IPS DF 19.7 (cell line): ENCODE results near the gene STX4.

Experiments used
- DNase-seq: peaks from one replicate; pipeline ENCODE4 v3.0.0-alpha.2; 2013; ENCODE audit warnings: low read depth, low spot score

STX4 gene

GRCh38 chr16:31064882-31065461 is 31.6 kb downstream of the STX4 start:
- no peak for DNase-seq

- no peak for DNase-seq
Observed at GRCh38 chr16:31067342-31067741, 34.0 kb downstream of the STX4 start.

- DNase-seq: no peak
Observed at GRCh38 chr16:31071861-31072260, 38.5 kb downstream of the STX4 start.

GRCh38 chr16:31072540-31073141 is 39.3 kb downstream of the STX4 start:
- no peak for DNase-seq

DNA sequence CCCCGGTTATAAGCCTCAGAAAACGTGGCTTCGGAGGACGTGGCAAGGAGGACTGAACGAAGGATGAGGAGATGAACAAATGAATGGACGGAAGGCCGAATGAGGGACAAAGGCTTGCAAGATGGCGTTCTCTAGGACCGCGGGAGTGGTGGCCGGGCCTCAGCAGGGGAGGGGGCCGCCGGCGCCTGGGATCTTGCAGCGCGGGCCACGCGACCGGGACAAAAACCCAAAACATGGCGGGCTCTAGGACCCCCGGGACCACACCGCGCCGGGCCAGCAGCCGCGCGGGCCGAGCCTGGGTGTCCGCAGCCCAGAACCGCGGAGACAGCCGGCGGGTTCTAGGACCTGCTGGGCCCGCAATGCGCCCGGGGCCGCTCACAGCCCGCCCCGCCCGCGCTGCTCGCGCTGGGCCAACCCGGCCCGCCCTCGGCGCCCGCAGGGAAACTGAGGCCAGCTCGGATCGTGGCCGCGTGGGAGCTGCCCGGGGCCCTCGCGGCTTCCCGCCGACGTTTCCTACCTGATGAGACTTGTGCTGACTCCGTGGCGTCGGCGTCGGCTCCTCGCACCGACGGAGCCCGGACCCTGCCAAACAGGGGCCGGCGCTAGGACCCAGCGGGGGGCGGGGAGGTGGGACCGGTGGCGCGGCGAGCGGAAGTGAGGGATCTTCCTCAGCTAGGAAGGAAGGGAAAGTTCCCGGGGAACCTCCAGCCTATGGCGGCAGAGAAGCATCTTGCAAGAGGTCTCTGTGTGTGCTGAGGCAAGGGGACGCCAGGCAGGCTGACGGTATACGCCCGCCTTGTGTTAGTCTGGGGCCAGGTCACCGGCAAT is 40.0 kb downstream of the STX4 start:
- no peak for DNase-seq

- peak; percentile 99 for DNase-seq
Observed at GRCh38 chr16:31073970-31074813, 40.8 kb downstream of the STX4 start, which contains the start of the genes ZNF646 and ZNF668. Gene ZNF646 (plus strand): TSS chr16:31074422. CDS start chr16:31076325, 1,903 bp downstream. Gene ZNF668 (minus strand): TSS chr16:31074240. CDS start chr16:31064459, 9,781 bp downstream.

DNA sequence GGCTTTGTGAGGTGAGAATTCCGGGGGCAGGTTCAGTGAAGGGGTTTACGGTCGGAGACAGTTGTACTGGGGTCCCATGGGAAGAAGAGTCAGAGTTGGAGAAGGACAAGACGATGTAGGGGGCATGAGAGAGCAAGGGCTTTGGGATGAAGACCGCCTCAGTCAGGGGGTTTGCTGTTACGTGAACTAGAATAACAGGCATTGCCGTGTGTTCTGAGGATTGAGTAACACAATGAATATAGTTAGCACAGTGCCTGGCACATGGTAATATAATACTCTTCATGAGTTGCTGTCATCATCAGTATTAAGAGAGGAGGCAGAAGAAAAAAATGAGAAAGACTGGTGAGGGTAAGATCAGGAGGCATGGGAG is 41.4 kb downstream of the STX4 start:
- DNase-seq: no peak

GRCh38 chr16:31076319-31076718 is 43.0 kb downstream of the STX4 start:
- DNase-seq: no peak

DNA sequence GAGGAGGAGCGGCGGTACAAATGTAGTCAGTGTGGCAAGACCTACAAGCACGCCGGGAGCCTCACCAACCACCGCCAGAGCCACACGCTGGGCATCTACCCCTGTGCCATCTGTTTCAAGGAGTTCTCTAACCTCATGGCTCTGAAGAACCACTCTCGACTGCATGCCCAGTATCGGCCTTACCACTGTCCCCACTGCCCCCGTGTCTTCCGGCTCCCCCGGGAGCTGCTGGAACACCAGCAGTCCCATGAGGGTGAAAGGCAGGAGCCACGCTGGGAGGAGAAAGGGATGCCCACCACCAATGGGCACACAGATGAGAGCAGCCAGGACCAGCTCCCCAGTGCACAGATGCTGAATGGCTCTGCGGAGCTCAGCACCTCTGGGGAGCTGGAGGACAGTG is 43.7 kb downstream of the STX4 start:
- DNase-seq: no peak

DNA sequence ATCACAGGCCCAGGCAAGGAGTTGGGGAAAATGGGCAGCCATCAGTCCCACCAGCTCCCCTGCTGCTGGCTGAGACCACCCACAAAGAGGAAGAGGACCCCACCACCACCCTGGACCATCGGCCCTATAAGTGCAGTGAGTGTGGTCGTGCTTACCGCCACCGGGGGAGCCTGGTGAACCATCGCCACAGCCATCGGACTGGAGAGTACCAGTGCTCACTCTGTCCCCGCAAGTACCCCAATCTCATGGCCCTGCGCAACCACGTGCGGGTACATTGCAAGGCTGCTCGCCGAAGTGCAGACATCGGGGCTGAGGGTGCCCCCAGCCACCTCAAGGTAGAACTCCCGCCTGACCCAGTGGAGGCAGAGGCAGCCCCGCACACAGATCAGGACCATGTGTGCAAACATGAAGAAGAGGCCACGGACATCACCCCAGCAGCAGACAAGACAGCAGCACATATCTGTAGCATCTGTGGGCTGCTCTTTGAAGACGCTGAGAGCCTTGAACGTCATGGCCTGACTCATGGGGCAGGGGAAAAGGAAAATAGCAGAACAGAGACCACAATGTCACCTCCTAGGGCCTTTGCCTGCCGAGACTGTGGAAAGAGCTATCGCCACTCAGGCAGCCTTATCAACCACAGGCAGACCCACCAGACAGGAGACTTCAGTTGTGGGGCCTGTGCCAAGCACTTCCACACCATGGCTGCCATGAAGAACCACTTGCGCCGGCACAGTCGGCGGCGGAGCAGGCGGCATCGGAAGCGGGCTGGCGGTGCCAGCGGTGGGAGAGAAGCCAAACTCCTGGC is 44.4 kb downstream of the STX4 start:
- DNase-seq: no peak

GRCh38 chr16:31078597-31079341 is 45.4 kb downstream of the STX4 start:
- DNase-seq: no peak

- DNase-seq: no peak
Observed at GRCh38 chr16:31079342-31079944, 46.1 kb downstream of the STX4 start.

- no peak for DNase-seq
Observed at GRCh38 chr16:31080035-31080629, 46.8 kb downstream of the STX4 start.

- no peak for DNase-seq
Observed at GRCh38 chr16:31080756-31081419, 47.5 kb downstream of the STX4 start.

- DNase-seq: no peak
Observed at GRCh38 chr16:31081428-31082351, 48.3 kb downstream of the STX4 start.

- DNase-seq: no peak
Observed at GRCh38 chr16:31082368-31083045, 49.1 kb downstream of the STX4 start.

- no peak for DNase-seq
Observed at GRCh38 chr16:31083081-31083480, 49.7 kb downstream of the STX4 start.
